WTC11 (cell line): Measurements from ENCODE around the gene MTOR. TPM values are rescaled to one million over a fixed set of nuclear protein-coding genes. Genes with fewer than 3 reads are reported as not detected.

Source experiments
- ATAC-seq: fragments of 200-7000 bp; cut with Tn5 transposase; 2 replicates; pipeline ENCODE4 v1.10.0; 2021; ENCODE audit warnings: mild to moderate bottlenecking, moderate library complexity
- CTCF ChIA-PET: fragments of 300-600 bp; sonication (Branson Sonifier 250); formaldehyde crosslinking; loops from one replicate; lab custom pipeline; 2021; ENCODE audit warnings: antibody characterized with exemption; lab: Charles Lee
- POLR2A ChIA-PET: fragments of 350-600 bp; sonication (Branson Sonifier 250); formaldehyde crosslinking; loops from one replicate; lab custom pipeline; 2021; ENCODE audit warnings: antibody characterized with exemption; lab: Charles Lee
- DNase-seq: peaks from one replicate; pipeline ENCODE4 v3.0.0; 2021; ENCODE audit warnings: low spot score
- H3K27ac Mint-ChIP-seq: 2 replicates; pipeline ENCODE4 v1.8.0; 2021; ENCODE audit warnings: mixed read lengths
- H3K27me3 Mint-ChIP-seq: 2 replicates; pipeline ENCODE4 v1.8.0; 2021; ENCODE audit warnings: low read depth, mild to moderate bottlenecking, moderate library complexity, mixed read lengths
- H3K36me3 Mint-ChIP-seq: 2 replicates; pipeline ENCODE4 v1.8.0; 2021; ENCODE audit warnings: mixed read lengths
- H3K4me1 Mint-ChIP-seq: 2 replicates; pipeline ENCODE4 v1.8.0; 2022; ENCODE audit warnings: mixed read lengths
- H3K4me3 Mint-ChIP-seq: 2 replicates; pipeline ENCODE4 v1.8.0; 2021; ENCODE audit warnings: mild to moderate bottlenecking, moderate library complexity, mixed read lengths
- H3K9me3 Mint-ChIP-seq: 2 replicates; pipeline ENCODE4 v1.8.0; 2021; ENCODE audit warnings: mixed read lengths
- ATF1 ChIP-seq: sonication (generic); formaldehyde crosslinking; IDR thresholded peaks from 2 replicates; pipeline ENCODE4 v1.8.1; 2023; ENCODE audit warnings: mild to moderate bottlenecking, moderate library complexity, missing genetic modification reagents
- GRHL2 ChIP-seq: fragments of 250-450 bp; sonication (Bioruptor Pico); IDR thresholded peaks from 2 replicates; pipeline ENCODE4 v1.8.0; 2022; ENCODE audit warnings: mild to moderate bottlenecking, moderate library complexity; ENCODE audit not compliant: insufficient replicate concordance, severe bottlenecking
- HMGA2 ChIP-seq: fragments of 250-450 bp; sonication (Bioruptor Pico); IDR thresholded peaks from 2 replicates; pipeline ENCODE4 v1.4.0; 2021; ENCODE audit warnings: mild to moderate bottlenecking, moderate library complexity
- IRF2 ChIP-seq: sonication (generic); formaldehyde crosslinking; IDR thresholded peaks from 2 replicates; pipeline ENCODE4 v1.8.0; 2022; ENCODE audit warnings: low read depth, missing genetic modification reagents, borderline replicate concordance
- NFE2L1 ChIP-seq: sonication (generic); formaldehyde crosslinking; IDR thresholded peaks from 2 replicates; pipeline ENCODE4 v1.8.1; 2023; ENCODE audit warnings: missing genetic modification reagents
- NFYB ChIP-seq: sonication (generic); formaldehyde crosslinking; conservative IDR thresholded peaks from 2 replicates; pipeline ENCODE4 v1.8.0; 2022; ENCODE audit warnings: low read depth, missing genetic modification reagents
- NR2C2 ChIP-seq: sonication (generic); formaldehyde crosslinking; IDR thresholded peaks from 2 replicates; pipeline ENCODE4 v1.8.0; 2022; ENCODE audit warnings: mild to moderate bottlenecking, missing genetic modification reagents
- ZNF138 ChIP-seq: sonication (generic); formaldehyde crosslinking; conservative IDR thresholded peaks from 2 replicates; pipeline ENCODE4 v1.8.1; 2022; ENCODE audit warnings: mild to moderate bottlenecking, moderate library complexity, missing genetic modification reagents
- ZNF219 ChIP-seq: sonication (generic); formaldehyde crosslinking; IDR thresholded peaks from 2 replicates; pipeline ENCODE4 v1.8.0; 2023; ENCODE audit warnings: missing genetic modification reagents, mild to moderate bottlenecking, borderline replicate concordance
- total RNA-seq: library from RNA; stranded (reverse); gene quantifications from 3 replicates; pipeline ENCODE4 v1.2.3, GENCODE V29; 2021
- TF ChIP-seq, protein P1 (sequence below): sonication (generic); formaldehyde crosslinking; IDR thresholded peaks from 2 replicates; pipeline ENCODE4 v1.8.0; 2023; ENCODE audit warnings: missing genetic modification reagents, mild to moderate bottlenecking, borderline replicate concordance
- TF ChIP-seq, protein P2 (sequence below): fragments of 250-450 bp; sonication (Bioruptor Pico); IDR thresholded peaks from 2 replicates; pipeline ENCODE4 v2.1.2; 2022; ENCODE audit warnings: mild to moderate bottlenecking, moderate library complexity
- TF ChIP-seq, protein P3 (sequence below): sonication (generic); formaldehyde crosslinking; IDR thresholded peaks from 2 replicates; pipeline ENCODE4 v1.8.1; 2023; ENCODE audit warnings: mild to moderate bottlenecking, missing genetic modification reagents, moderate library complexity
- TF ChIP-seq, protein P4 (sequence below): sonication (generic); formaldehyde crosslinking; IDR thresholded peaks from 2 replicates; pipeline ENCODE4 v1.8.0; 2022; ENCODE audit warnings: mild to moderate bottlenecking, missing genetic modification reagents
- TF ChIP-seq, protein P5 (sequence below): sonication (generic); formaldehyde crosslinking; IDR thresholded peaks from 2 replicates; pipeline ENCODE4 v1.8.1; 2023; ENCODE audit warnings: mild to moderate bottlenecking, moderate library complexity, missing genetic modification reagents
- TF ChIP-seq, protein P6 (sequence below): fragments of 250-450 bp; sonication (Bioruptor Pico); IDR thresholded peaks from 2 replicates; pipeline ENCODE4 v1.8.0; 2021; ENCODE audit warnings: mild to moderate bottlenecking
- TF ChIP-seq, protein P7 (sequence below): sonication (generic); formaldehyde crosslinking; IDR thresholded peaks from 2 replicates; pipeline ENCODE4 v1.8.0; 2023; ENCODE audit warnings: missing genetic modification reagents
- TF ChIP-seq, protein P8 (sequence below): sonication (generic); formaldehyde crosslinking; conservative IDR thresholded peaks from 2 replicates; pipeline ENCODE4 v1.8.1; 2022; ENCODE audit warnings: mild to moderate bottlenecking, missing genetic modification reagents

MTOR gene
- total RNA-seq, 1 experiment from 2014 or later = 65.0 TPM

DNA sequence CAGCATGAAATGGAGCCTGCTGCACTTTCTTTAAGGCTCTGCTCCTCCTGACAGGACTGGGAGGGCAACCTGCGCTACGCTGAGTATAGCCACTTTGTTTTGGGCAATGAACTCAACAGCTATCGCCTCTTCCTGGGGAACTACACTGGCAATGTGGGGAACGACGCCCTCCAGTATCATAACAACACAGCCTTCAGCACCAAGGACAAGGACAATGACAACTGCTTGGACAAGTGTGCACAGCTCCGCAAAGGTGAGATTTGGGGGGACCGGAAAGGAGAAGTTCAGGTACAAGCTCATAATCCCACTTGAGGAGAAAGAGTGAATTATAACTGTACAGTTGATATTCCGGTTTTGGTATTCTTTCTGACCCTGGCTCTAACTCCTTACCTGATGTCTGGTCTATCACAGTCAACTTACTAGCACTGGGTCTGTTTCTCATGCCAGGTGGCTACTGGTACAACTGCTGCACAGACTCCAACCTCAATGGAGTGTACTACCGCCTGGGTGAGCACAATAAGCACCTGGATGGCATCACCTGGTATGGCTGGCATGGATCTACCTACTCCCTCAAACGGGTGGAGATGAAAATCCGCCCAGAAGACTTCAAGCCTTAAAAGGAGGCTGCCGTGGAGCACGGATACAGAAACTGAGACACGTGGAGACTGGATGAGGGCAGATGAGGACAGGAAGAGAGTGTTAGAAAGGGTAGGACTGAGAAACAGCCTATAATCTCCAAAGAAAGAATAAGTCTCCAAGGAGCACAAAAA is 67.8 kb downstream of the MTOR start (continued):
- TF ChIP-seq, protein P1, sequence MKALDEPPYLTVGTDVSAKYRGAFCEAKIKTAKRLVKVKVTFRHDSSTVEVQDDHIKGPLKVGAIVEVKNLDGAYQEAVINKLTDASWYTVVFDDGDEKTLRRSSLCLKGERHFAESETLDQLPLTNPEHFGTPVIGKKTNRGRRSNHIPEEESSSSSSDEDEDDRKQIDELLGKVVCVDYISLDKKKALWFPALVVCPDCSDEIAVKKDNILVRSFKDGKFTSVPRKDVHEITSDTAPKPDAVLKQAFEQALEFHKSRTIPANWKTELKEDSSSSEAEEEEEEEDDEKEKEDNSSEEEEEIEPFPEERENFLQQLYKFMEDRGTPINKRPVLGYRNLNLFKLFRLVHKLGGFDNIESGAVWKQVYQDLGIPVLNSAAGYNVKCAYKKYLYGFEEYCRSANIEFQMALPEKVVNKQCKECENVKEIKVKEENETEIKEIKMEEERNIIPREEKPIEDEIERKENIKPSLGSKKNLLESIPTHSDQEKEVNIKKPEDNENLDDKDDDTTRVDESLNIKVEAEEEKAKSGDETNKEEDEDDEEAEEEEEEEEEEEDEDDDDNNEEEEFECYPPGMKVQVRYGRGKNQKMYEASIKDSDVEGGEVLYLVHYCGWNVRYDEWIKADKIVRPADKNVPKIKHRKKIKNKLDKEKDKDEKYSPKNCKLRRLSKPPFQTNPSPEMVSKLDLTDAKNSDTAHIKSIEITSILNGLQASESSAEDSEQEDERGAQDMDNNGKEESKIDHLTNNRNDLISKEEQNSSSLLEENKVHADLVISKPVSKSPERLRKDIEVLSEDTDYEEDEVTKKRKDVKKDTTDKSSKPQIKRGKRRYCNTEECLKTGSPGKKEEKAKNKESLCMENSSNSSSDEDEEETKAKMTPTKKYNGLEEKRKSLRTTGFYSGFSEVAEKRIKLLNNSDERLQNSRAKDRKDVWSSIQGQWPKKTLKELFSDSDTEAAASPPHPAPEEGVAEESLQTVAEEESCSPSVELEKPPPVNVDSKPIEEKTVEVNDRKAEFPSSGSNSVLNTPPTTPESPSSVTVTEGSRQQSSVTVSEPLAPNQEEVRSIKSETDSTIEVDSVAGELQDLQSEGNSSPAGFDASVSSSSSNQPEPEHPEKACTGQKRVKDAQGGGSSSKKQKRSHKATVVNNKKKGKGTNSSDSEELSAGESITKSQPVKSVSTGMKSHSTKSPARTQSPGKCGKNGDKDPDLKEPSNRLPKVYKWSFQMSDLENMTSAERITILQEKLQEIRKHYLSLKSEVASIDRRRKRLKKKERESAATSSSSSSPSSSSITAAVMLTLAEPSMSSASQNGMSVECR (CRISPR knock-in tag) = no peak
- TF ChIP-seq, protein P2, sequence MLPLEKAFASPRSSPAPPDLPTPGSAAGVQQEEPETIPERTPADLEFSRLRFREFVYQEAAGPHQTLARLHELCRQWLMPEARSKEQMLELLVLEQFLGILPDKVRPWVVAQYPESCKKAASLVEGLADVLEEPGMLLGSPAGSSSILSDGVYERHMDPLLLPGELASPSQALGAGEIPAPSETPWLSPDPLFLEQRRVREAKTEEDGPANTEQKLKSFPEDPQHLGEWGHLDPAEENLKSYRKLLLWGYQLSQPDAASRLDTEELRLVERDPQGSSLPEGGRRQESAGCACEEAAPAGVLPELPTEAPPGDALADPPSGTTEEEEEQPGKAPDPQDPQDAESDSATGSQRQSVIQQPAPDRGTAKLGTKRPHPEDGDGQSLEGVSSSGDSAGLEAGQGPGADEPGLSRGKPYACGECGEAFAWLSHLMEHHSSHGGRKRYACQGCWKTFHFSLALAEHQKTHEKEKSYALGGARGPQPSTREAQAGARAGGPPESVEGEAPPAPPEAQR (CRISPR knock-in tag) = no peak
- TF ChIP-seq NFE2L1 (no peak), ATF1 (CRISPR knock-in tag) (no peak)

DNA sequence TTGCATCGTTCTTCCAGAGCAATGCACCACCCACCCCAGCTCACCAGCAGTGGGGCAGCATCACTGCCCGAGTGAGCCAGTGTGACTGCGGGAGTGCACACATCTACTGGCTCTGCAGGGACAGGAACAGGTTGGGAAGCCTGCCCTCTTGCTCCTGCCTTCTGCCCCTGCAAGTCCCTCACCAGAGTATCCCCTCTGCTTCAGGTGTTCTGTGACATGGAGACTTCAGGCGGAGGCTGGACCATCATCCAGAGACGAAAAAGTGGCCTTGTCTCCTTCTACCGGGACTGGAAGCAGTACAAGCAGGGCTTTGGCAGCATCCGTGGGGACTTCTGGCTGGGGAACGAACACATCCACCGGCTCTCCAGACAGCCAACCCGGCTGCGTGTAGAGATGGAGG is 69.0 kb downstream of the MTOR start:
- no peaks in the 10 kb centered on the region for H3K4me1 Mint-ChIP-seq
- H3K9me3 Mint-ChIP-seq = no peaks in the 10 kb centered on the region
- ChIA-PET CTCF (no interaction called here), POLR2A (no interaction called here)
- H3K4me3 Mint-ChIP-seq = no peak overlapping the region
- H3K27me3 Mint-ChIP-seq = no peaks in the 10 kb centered on the region
- no peak overlapping the region for H3K27ac Mint-ChIP-seq
- ATAC-seq (no peak), DNase-seq (no peak)
- H3K36me3 Mint-ChIP-seq = peaks cover 35% of the 10 kb centered on the region
- TF ChIP-seq, protein P2 (CRISPR knock-in tag) = no peak
- TF ChIP-seq, protein P3, sequence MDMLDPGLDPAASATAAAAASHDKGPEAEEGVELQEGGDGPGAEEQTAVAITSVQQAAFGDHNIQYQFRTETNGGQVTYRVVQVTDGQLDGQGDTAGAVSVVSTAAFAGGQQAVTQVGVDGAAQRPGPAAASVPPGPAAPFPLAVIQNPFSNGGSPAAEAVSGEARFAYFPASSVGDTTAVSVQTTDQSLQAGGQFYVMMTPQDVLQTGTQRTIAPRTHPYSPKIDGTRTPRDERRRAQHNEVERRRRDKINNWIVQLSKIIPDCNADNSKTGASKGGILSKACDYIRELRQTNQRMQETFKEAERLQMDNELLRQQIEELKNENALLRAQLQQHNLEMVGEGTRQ = no peak
- no peak for TF ChIP-seq NR2C2
- no peak for TF ChIP-seq NFE2L1
- TF ChIP-seq, protein P4, sequence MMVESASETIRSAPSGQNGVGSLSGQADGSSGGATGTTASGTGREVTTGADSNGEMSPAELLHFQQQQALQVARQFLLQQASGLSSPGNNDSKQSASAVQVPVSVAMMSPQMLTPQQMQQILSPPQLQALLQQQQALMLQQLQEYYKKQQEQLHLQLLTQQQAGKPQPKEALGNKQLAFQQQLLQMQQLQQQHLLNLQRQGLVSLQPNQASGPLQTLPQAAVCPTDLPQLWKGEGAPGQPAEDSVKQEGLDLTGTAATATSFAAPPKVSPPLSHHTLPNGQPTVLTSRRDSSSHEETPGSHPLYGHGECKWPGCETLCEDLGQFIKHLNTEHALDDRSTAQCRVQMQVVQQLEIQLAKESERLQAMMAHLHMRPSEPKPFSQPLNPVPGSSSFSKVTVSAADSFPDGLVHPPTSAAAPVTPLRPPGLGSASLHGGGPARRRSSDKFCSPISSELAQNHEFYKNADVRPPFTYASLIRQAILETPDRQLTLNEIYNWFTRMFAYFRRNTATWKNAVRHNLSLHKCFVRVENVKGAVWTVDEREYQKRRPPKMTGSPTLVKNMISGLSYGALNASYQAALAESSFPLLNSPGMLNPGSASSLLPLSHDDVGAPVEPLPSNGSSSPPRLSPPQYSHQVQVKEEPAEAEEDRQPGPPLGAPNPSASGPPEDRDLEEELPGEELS (CRISPR knock-in tag) = no peak
- TF ChIP-seq IRF2 (CRISPR knock-in tag) = no peak
- no peak for TF ChIP-seq ZNF219 (CRISPR knock-in tag)
- TF ChIP-seq GRHL2 (CRISPR knock-in tag) = no peak
- TF ChIP-seq, protein P5, sequence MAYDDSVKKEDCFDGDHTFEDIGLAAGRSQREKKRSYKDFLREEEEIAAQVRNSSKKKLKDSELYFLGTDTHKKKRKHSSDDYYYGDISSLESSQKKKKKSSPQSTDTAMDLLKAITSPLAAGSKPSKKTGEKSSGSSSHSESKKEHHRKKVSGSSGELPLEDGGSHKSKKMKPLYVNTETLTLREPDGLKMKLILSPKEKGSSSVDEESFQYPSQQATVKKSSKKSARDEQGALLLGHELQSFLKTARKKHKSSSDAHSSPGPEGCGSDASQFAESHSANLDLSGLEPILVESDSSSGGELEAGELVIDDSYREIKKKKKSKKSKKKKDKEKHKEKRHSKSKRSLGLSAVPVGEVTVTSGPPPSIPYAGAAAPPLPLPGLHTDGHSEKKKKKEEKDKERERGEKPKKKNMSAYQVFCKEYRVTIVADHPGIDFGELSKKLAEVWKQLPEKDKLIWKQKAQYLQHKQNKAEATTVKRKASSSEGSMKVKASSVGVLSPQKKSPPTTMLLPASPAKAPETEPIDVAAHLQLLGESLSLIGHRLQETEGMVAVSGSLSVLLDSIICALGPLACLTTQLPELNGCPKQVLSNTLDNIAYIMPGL (CRISPR knock-in tag) = no peak
- TF ChIP-seq, protein P6, sequence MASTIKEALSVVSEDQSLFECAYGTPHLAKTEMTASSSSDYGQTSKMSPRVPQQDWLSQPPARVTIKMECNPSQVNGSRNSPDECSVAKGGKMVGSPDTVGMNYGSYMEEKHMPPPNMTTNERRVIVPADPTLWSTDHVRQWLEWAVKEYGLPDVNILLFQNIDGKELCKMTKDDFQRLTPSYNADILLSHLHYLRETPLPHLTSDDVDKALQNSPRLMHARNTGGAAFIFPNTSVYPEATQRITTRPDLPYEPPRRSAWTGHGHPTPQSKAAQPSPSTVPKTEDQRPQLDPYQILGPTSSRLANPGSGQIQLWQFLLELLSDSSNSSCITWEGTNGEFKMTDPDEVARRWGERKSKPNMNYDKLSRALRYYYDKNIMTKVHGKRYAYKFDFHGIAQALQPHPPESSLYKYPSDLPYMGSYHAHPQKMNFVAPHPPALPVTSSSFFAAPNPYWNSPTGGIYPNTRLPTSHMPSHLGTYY (CRISPR knock-in tag) = no peak
- no peak for TF ChIP-seq ZNF138 (CRISPR knock-in tag)
- TF ChIP-seq, protein P7, sequence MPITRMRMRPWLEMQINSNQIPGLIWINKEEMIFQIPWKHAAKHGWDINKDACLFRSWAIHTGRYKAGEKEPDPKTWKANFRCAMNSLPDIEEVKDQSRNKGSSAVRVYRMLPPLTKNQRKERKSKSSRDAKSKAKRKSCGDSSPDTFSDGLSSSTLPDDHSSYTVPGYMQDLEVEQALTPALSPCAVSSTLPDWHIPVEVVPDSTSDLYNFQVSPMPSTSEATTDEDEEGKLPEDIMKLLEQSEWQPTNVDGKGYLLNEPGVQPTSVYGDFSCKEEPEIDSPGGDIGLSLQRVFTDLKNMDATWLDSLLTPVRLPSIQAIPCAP = no peak
- TF ChIP-seq, protein P8, sequence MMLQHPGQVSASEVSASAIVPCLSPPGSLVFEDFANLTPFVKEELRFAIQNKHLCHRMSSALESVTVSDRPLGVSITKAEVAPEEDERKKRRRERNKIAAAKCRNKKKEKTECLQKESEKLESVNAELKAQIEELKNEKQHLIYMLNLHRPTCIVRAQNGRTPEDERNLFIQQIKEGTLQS (CRISPR knock-in tag) = no peak
- no peak for TF ChIP-seq HMGA2 (CRISPR knock-in tag)
- TF ChIP-seq NFYB (CRISPR knock-in tag) = no peak
